TTC549 (cell line): Measurements from ENCODE around the gene UAP1L1.

ENCODE experiments used
- FAIRE-seq: peaks from 2 replicates; lab custom pipeline; 2012; peaks lifted over from hg19 to GRCh38; lab: Jason Lieb, UNC

UAP1L1 gene

GRCh38 chr9:137076636-137077009, 694 bp upstream of the UAP1L1 start:
- no peak for FAIRE-seq

- no peak for FAIRE-seq
Observed at GRCh38 chr9:137077758-137078693, 709 bp downstream of the UAP1L1 start.

GRCh38 chr9:137078701-137079400, 1.5 kb downstream of the UAP1L1 start:
- no peak for FAIRE-seq

GRCh38 chr9:137079401-137079787, 2.1 kb downstream of the UAP1L1 start:
- FAIRE-seq = no peak

GRCh38 chr9:137080260-137081122, 3.2 kb downstream of the UAP1L1 start:
- FAIRE-seq = no peak

- no peak for FAIRE-seq
Observed at GRCh38 chr9:137082222-137082924, 5.1 kb downstream of the UAP1L1 start.

- FAIRE-seq = no peak
Observed at GRCh38 chr9:137082925-137083290, 5.6 kb downstream of the UAP1L1 start.

GRCh38 chr9:137083394-137084004, 6.2 kb downstream of the UAP1L1 start:
- FAIRE-seq = no peak

GRCh38 chr9:137084526-137084925, 7.2 kb downstream of the UAP1L1 start:
- FAIRE-seq = no peak

GRCh38 chr9:137085920-137086530, 8.7 kb downstream of the UAP1L1 start:
- no peak for FAIRE-seq

GRCh38 chr9:137086531-137087408, 9.5 kb downstream of the UAP1L1 start, which contains the start of gene MAN1B1:
Gene MAN1B1 (plus strand): TSS chr9:137086985. CDS start chr9:137087000, 15 bp downstream.
- peak; percentile 78 for FAIRE-seq

- no peak for FAIRE-seq
Observed at GRCh38 chr9:137087409-137087925, 10.2 kb downstream of the UAP1L1 start.

GRCh38 chr9:137088121-137088520, 10.8 kb downstream of the UAP1L1 start:
- no peak for FAIRE-seq

GRCh38 chr9:137089232-137089947, 12.1 kb downstream of the UAP1L1 start:
- no peak for FAIRE-seq

GRCh38 chr9:137095664-137096517, 18.6 kb downstream of the UAP1L1 start:
- FAIRE-seq = no peak

GRCh38 chr9:137096785-137097546, 19.6 kb downstream of the UAP1L1 start:
- no peak for FAIRE-seq

GRCh38 chr9:137097761-137098462, 20.6 kb downstream of the UAP1L1 start:
- FAIRE-seq = no peak
